Measurements from ENCODE around the gene TMPRSS2.

The TMPRSS2 gene

DNA sequence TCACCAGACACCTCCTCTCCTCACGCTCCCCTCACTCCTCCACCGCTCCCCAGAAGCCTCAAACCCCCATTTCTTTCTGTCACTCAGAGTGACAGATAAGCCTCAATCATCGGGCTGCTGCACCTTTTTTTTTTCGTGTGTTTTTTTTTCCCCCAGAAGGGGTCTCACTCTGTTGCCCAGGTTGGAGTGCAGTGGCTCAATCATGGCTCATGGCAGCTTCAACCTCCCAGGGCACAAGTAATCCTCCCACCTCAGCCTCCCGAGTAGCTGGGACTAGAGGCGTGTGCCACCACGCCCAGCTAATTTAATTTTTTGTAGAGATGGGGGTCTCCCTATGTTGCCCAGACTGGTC, 1.2 kb upstream of the TMPRSS2 start:
- no peak for DNase-seq

DNA sequence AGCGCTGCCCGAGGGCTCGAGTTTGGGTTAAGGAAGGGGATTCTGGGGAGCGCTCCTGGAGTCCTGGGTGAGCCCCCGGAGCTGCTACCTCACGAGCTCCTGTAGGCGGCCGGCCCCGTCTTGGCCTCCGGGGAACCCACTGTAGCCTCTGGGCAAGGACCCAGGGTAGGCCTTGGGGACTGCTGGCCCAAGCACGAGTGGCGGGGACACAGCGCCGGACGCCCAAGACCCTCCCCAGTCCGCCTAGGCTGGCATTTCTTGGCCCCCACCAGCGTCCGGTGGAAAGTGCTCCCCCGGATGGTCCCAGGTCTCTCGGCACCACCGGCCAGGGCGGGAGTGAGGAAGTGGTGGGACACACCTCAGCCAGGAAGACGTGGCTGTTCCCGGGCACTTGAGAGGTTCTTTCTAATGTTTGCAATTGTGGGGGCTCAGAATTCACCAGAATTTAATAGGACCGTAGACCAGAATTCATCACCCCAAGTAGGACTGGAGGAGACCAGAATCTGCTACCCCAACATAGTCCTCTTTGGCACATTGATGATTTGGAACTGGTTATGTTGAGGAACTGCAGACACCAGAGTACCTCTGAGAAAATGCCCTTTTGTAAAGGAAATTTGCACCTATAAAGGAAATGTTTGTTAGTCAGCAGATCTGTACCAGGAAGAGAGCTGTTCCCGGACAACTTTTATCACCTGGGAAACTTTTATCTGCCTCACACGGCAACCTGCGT, 622 bp upstream of the TMPRSS2 start:
- DNase-seq, result no peak

GRCh38 chr21:41506611-41507520, 1.1 kb downstream of the TMPRSS2 start:
- no peak for DNase-seq

GRCh38 chr21:41506005-41506594, 1.9 kb downstream of the TMPRSS2 start:
- DNase-seq, result no peak

GRCh38 chr21:41504030-41504429, 3.9 kb downstream of the TMPRSS2 start:
- no peak for DNase-seq

DNA sequence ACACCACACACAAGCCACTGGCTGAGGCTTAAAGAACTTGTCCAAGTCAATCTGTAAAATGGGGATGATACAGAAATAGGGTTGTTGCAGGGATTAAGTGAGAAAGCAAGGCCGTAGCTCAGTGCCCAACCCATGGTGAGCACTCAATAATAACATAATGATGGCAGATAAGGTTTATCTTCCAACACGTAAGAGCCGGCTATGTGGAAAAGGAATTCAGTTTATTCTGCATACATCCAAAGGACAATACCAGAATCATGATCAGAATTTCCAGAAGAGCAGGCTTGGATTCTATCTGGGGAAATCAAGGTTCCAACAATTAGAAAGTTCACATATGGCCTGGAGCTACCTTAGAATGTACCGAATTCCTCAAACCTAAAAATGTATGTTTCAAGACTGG, 4.6 kb downstream of the TMPRSS2 start:
- no peak for DNase-seq

GRCh38 chr21:41501919-41502318, 6.0 kb downstream of the TMPRSS2 start:
- no peak for DNase-seq

DNA sequence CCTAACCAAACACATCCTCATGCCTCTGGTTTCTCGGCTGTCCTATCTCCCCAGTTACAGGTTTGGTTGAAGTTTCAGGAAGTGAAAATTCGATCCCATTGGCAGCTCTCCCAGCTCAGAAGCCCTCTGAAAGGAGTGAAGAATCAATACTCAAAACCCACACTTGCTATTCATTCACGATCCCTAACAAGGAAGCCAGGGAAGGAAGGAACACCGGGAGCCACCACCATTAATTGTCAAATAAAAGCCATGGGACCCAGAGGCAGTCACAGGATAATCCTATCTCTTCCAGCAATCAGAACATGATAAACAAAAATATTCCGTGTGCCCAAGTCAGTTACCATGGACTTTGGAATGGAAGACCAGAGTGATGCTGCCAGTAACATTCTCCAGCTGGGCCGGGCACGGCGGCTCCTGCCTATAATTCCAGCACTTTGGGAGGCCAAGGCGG, 7.0 kb downstream of the TMPRSS2 start:
- DNase-seq, result no peak

DNA sequence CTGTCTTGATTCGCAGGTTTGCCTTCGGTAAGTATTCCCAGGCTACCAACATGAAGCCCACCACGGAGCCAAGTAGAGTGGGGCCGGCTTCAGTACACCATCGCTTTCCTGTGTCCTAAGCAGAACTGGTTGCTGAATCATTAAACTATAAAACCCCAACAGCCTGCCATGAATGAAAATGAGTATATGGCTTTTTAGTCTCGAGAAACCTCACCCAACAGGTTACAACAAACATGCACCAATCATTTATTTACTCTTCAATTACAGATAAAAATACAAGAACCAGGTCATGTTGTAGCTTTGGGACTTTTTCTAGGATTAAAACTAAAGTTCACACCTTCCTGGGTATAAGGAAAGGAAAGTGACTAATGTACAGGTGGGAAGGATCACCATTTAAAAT, 7.6 kb downstream of the TMPRSS2 start:
- no peak for DNase-seq

DNA sequence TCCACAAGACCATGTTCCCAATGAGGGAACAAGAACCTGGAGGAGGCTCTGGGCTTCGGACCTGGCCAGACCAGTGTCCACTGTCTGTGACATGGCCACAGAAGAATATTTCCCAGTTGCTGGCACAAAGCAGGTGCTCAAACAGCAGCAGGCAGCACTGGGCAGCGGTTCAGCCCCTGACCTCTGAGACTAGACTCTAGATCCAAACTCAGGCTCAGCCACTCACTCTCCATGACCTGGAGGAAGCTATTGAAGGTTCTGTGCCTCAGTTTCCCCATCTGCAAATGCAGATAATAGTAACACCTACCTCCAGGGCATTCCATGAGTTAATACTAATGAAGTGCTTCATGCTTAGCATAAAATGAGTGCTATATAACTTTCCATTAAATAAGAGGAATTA, 8.0 kb downstream of the TMPRSS2 start:
- no peak for DNase-seq

DNA sequence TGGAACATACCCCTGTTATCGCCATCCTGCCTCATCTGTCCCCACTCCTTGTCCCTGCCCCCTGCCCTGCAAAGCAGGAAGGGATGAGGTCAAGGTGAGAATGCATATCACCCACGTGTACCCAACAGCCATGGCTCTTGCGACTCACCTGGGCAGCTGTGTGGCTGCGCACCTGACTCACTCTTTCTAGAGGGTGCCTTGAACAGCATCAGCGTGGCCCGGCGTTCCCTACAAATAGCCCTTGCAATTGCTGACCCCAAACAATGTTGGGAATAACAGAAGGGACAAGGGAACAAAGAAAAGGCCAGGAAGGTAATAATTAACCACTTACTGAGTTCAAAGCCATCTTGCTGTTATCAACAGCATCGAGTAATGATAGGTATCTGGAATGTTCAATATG, 10.2 kb downstream of the TMPRSS2 start:
- no peak for DNase-seq

DNA sequence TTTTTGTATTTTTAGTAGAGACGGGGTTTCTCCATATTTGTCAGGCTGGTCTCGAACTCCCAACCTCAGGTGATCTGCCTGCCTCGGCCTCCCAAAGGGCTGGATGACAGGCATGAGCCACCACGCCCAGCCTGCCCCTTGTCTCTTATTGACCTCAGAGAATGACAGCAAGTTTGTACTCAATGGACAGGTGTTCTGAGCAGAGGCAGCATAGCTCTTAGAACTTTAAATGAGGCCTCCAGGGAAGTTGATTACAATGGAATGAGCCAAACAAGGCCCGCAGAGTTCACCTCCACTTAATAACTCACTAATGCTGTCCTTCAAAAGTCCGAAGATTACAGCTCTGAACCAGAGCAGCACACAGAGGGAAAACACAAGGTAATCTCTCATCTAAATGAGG, 10.9 kb downstream of the TMPRSS2 start:
- no peak for DNase-seq

DNA sequence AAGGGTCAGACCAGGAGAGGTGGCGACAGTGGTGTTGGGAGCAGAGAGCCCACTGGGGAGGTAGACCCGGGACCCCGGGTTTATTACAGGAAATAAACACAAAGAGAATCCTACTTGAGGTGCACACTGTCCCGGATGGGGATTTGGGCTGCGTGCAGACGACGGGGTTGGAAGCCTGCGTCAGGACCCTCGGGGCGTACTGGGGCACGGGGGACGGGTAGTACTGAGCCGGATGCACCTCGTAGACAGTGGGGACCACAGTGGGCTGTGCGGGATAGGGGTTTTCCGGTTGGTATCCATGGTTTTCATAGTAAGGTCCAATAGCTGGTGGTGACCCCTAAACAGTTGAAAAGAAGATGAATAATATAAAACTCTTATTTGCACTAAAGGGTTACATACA, 13.7 kb downstream of the TMPRSS2 start:
- DNase-seq, result no peak

- DNase-seq, result no peak
These were observed 16.5 kb downstream of the TMPRSS2 start for GRCh38 chr21:41491412-41491811.

DNA sequence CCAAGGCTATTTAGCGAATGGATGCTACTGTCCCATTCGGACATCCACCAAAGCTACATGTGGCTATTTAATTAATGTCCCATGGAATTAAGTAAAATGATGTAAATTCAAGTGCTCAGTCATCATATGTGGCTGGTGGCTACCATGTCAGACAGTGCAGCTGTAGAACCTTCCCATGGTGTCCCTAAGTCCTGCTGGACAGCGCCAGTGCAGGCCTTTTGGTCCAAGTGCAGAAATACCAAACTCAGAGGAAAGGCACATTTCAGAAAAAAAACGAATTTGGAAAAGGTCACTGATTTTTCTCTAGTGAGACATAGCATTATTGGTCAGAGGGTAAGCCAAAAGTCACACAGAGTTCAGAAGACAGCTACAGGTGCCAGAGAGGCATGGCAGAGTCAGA, 17.6 kb downstream of the TMPRSS2 start:
- DNase-seq, result no peak

DNA sequence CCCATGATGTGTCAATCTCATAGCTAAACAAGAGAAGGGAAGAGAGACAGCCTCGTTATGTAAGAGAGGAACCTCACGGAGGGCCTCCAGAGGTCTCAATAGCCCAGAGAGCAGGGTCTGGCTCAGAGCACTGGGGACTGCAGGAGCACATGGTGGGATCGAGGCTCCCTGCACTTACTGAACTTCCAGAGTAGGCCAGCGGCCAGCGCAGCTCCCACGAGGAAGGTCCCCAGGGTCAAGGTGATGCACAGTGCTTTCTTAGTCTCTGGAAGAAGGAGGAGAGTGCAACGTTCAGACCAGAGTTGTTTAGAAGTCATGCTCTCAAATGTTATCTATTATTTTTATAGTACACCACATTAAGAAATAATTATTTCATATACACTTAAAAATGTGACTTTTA, 18.6 kb downstream of the TMPRSS2 start:
- DNase-seq, result no peak

- no peak for DNase-seq
These were observed 19.9 kb downstream of the TMPRSS2 start for GRCh38 chr21:41488080-41488479.

GRCh38 chr21:41487082-41487481, 20.9 kb downstream of the TMPRSS2 start:
- DNase-seq, result no peak

GRCh38 chr21:41483973-41484372, 24.0 kb downstream of the TMPRSS2 start:
- DNase-seq, result no peak

GRCh38 chr21:41483415-41483814, 24.5 kb downstream of the TMPRSS2 start:
- DNase-seq, result no peak

DNA sequence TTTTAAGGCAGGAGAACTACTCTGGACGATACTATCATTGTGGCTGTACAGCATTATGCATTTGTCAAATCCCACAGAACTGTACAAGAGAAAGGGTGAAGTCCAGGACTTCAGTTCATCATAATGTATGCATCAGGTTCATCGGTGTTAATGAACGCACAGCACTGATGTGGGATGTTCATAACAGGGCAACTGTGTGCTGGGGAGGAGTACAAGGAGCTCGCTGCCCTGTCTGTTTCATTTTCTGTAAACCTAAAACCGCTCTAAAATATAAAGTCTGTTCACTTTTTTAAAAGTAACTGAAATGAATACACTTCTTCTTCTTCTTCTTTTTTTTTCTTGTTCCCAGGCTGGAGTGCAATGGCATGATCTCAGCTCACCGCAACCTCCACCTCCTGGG, 25.0 kb downstream of the TMPRSS2 start:
- no peak for DNase-seq

GRCh38 chr21:41482301-41482700, 25.7 kb downstream of the TMPRSS2 start:
- DNase-seq, result no peak

GRCh38 chr21:41481191-41481590, 26.8 kb downstream of the TMPRSS2 start:
- no peak for DNase-seq

DNA sequence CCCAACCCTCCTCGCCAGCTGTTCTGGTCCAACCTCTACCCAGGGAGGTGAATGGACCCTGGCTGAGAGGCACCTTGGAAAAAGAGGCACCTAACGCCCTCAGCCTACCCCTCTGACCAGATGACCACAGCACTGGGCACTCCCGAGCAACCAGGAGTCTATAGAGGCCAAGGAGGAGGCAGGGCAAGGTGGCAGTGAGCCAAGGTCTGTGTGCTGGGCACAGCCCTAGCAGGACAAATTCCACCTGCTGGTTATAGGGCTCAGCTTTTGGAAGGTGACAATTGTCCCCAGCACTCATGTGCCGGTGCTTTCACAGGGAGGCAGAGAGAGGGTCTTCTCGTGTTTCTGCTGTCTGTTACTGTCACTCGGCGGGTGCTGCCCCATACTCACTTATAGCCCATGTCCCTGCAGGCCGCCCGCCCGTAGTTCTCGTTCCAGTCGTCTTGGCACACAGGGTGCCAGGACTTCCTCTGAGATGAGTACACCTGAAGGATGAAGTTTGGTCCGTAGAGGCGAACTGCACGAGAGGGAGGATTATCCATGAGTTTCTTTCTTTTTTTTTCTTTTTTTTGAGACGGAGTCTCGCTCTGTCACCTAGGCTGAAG, 27.8 kb downstream of the TMPRSS2 start:
- no peak for DNase-seq

Data from stimulated activated CD4-positive, alpha-beta T cell treated with anti-CD3 and anti-CD28 coated beads, Interleukin-4, amount 100 ng/mL, for 1 hour (primary cell).